Measurements from ENCODE around the gene LMTK3.

Gene LMTK3

GRCh38 chr19:48445256-48445605 is 66.4 kb downstream of the LMTK3 start:
- peak in 1 of 5 donors; percentile 22 for DNase-seq

GRCh38 chr19:48444936-48445200 is 66.8 kb downstream of the LMTK3 start:
- no peak for DNase-seq

GRCh38 chr19:48444129-48444935 is 67.3 kb downstream of the LMTK3 start:
- no peak for DNase-seq

GRCh38 chr19:48443731-48444128 is 67.9 kb downstream of the LMTK3 start:
- DNase-seq = no peak

GRCh38 chr19:48443256-48443655 is 68.4 kb downstream of the LMTK3 start:
- no peak for DNase-seq

- DNase-seq = no peak
Measured at GRCh38 chr19:48442116-48443035, 69.3 kb downstream of the LMTK3 start.

GRCh38 chr19:48441360-48442050 is 70.1 kb downstream of the LMTK3 start:
- no peak for DNase-seq

- no peak for DNase-seq
Measured at GRCh38 chr19:48436586-48436985, 75.0 kb downstream of the LMTK3 start.

All from T-helper 1 cell (primary cell).